GM13977 (cell line): Measurements from ENCODE around the gene PRAME.
"Not testable (repeated sequence)": the region's sequence is repeated elsewhere in the genome, so short reads cannot be mapped to it uniquely, and the experiment has no call there.

Experiments
- DNase-seq: peaks from one replicate; pipeline ENCODE4 v3.0.0; 2012; ENCODE audit warnings: low spot score
- in situ Hi-C: fragments of 300-500 bp; cut with MboI; formaldehyde crosslinking; loops from one replicate; pipeline ENCODE4 v1.12.0; 2022; ENCODE audit warnings: low sequenced_read_pairs, low pct_unique_long_range_greater_than_20kb, mixed read lengths, inconsistent platforms; ENCODE audit not compliant: unreplicated experiment
- TF ChIP-seq, protein P1 (sequence below): IDR thresholded peaks from 2 replicates; pipeline ENCODE4 v1.5.1; 2012; ENCODE audit warnings: mild to moderate bottlenecking, control low read depth; ENCODE audit not compliant: insufficient read depth; ENCODE audit errors: extremely low read depth, missing control alignments

The PRAME gene

DNA sequence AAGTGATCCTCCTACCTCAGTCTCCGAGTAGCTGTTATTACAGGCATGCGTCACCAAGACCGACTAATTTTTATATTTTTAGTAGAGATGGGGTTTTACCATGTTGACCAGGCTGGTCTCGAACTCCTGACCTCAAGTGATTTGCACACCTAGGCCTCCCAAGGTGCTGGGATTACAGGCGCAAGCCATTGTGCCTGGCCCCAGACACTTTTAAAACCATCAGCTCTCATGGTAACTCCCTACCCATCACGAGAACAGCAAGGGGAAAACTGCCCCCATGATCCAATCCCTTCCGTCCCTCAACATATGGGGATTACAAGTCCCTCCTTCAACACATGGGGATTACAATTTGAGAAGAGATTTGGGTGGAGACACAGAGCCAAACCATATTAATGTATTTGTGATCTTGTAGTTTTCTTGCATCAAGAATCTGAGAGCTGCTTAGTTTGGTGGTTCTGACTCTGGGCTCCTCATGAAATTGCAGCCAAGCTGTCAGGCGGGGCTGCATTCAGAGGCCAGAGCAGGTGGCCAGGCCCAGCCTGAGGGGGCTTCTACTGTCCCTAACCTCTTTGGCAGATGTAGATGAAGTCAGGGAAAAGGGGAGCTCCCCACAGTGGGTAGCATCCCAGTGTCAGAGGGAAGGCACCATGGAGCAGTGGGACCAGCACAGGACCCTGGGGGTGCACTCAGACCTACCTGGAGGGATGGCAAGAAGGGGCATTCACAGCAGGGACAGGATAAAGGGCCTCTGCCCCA, 31.2 kb upstream of the PRAME start:
- TF ChIP-seq, protein P1, sequence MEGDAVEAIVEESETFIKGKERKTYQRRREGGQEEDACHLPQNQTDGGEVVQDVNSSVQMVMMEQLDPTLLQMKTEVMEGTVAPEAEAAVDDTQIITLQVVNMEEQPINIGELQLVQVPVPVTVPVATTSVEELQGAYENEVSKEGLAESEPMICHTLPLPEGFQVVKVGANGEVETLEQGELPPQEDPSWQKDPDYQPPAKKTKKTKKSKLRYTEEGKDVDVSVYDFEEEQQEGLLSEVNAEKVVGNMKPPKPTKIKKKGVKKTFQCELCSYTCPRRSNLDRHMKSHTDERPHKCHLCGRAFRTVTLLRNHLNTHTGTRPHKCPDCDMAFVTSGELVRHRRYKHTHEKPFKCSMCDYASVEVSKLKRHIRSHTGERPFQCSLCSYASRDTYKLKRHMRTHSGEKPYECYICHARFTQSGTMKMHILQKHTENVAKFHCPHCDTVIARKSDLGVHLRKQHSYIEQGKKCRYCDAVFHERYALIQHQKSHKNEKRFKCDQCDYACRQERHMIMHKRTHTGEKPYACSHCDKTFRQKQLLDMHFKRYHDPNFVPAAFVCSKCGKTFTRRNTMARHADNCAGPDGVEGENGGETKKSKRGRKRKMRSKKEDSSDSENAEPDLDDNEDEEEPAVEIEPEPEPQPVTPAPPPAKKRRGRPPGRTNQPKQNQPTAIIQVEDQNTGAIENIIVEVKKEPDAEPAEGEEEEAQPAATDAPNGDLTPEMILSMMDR: no peak
- DNase-seq: no peak
- in situ Hi-C loops: no loop called here

DNA sequence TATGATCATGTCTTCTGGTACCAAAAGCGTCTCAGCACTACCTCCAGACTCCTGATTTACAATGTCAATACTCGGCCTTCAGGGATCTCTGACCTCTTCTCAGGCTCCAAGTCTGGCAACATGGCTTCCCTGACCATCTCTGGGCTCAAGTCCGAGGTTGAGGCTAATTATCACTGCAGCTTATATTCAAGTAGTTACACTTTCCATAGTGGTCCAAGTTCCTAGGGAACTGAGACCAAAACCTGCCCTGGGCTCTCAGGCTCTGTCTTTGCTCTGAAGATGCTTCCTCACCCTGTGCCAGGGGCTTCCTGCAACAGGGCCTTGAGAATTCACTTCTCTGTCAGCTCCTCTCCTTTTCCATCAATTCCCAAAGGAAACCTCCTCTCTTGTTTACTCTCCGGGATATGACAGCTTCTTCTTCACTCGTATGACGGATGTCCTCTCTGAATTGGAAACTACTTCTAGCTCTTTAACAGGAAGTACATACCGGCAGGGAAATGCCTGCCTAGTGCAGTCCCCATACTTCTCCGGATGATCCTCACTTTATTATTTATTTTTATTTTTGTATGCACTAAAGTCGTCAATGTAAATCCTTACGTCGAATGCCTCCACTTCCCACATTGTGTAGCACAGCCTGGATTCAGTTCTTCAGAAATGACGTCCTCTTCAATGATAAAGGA, 29.6 kb upstream of the PRAME start:
- in situ Hi-C loops: no loop called here
- no peak for DNase-seq
- TF ChIP-seq, protein P1: no peak

DNA sequence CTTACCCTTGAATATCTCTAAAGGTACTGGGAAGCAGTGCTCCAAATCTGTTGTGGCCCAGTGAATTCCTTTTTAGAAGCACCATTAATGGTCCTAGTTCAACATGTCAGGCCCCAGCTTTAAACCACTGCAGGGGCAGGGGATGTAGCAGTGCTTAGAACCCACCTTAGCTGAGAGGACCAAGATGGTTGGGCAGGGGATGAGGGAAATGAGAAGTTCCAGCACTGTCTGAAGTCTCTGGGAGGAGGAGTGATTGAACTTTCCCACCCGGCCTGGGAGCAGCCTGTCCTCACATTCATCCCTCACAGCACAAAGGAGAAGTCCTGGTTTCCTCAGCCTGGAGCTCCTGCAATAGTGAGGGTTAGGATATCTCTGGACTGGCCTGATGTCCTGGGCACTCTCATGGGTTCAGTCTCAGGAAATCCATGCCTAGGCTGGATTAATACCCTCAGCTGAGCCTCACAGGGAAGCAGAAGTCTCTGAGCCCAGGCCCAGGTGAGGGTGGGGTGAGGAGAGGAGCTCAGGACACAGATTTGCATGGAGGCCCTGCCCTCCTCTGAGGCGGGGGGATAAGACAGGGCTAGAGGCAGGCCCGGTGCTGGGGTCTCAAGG, 28.6 kb upstream of the PRAME start:
- no peak for DNase-seq
- TF ChIP-seq, protein P1: no peak
- in situ Hi-C loops: no loop called here

DNA sequence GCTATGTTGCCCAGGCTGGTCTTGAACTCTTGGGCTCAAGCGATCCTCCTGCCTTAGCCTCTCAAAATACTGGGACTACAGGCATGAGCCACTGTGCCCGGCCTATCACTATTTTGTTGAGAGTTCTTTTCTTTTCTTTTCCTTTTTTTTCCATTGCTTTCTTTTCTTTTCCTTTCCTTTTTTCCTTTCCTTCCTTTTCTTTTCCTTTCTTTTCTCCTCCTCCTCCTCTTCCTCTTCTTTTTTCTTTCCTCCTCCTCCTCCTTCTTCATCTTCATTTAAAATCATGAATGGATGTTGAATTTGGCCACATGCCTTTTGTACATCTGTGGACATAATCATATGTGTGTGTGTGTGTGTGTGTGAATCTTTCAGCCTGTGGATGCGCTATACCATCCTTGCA, 25.7 kb upstream of the PRAME start:
- TF ChIP-seq, protein P1: no peak
- in situ Hi-C loops: no loop called here
- DNase-seq: no peak

DNA sequence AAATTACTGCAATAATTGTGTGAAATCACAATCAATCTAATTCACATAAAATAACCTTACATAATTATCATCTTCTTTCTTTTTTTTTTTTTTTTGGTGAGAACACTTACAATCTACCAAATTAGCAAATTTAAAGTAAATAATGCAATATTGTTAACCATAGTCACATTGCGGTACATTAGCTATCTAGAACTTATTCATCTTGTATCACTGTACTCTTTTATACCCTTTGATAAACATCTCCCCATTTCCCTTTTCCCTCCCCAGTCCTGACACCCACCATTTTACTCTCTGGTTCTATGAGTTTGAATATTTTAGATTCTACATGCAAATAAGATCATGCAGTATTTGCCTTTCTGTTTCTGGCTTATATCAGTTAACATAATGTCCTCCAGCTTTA, 24.0 kb upstream of the PRAME start:
- in situ Hi-C loops: no loop called here
- TF ChIP-seq, protein P1: no peak
- no peak for DNase-seq

DNA sequence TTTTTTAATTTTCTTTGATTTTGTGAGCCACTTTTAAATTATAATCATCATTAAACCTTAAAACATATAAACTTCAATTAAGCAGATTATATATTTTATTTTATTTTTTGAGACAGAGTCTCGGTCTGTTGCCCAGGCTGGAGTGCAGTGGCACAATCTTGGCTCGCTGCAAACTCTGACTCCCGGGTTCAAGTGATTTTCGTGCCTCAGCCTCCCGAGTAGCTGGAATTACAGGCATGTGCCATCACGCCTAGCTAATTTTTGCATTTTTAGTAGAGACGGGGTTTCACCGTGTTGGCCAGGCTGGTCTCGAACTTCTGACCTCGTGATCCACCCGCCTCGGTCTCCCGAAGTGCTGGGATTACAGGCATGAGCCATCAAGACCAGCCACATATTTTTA, 22.5 kb upstream of the PRAME start:
- DNase-seq, in situ Hi-C loops: not testable (repeated sequence)
